Fibroblast of skin of left biceps (primary cell): Measurements from ENCODE around the gene SFI1.
A peak's percentile ranks its signal among the peaks of the same experiment; 100 is the strongest.
"Not testable (repeated sequence)": the region's sequence is repeated elsewhere in the genome, so short reads cannot be mapped to it uniquely, and the experiment has no call there.

Experiments used
- DNase-seq, 2 experiments: peaks; one replicate each; pipeline ENCODE4 v3.0.0-alpha.2; 2013; ENCODE audit warnings: low read depth in 2 of 2

Gene SFI1, protein sequence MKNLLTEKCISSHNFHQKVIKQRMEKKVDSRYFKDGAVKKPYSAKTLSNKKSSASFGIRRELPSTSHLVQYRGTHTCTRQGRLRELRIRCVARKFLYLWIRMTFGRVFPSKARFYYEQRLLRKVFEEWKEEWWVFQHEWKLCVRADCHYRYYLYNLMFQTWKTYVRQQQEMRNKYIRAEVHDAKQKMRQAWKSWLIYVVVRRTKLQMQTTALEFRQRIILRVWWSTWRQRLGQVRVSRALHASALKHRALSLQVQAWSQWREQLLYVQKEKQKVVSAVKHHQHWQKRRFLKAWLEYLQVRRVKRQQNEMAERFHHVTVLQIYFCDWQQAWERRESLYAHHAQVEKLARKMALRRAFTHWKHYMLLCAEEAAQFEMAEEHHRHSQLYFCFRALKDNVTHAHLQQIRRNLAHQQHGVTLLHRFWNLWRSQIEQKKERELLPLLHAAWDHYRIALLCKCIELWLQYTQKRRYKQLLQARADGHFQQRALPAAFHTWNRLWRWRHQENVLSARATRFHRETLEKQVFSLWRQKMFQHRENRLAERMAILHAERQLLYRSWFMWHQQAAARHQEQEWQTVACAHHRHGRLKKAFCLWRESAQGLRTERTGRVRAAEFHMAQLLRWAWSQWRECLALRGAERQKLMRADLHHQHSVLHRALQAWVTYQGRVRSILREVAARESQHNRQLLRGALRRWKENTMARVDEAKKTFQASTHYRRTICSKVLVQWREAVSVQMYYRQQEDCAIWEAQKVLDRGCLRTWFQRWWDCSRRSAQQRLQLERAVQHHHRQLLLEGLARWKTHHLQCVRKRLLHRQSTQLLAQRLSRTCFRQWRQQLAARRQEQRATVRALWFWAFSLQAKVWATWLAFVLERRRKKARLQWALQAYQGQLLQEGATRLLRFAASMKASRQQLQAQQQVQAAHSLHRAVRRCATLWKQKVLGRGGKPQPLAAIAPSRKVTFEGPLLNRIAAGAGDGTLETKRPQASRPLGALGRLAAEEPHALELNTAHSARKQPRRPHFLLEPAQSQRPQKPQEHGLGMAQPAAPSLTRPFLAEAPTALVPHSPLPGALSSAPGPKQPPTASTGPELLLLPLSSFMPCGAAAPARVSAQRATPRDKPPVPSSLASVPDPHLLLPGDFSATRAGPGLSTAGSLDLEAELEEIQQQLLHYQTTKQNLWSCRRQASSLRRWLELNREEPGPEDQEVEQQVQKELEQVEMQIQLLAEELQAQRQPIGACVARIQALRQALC

DNA sequence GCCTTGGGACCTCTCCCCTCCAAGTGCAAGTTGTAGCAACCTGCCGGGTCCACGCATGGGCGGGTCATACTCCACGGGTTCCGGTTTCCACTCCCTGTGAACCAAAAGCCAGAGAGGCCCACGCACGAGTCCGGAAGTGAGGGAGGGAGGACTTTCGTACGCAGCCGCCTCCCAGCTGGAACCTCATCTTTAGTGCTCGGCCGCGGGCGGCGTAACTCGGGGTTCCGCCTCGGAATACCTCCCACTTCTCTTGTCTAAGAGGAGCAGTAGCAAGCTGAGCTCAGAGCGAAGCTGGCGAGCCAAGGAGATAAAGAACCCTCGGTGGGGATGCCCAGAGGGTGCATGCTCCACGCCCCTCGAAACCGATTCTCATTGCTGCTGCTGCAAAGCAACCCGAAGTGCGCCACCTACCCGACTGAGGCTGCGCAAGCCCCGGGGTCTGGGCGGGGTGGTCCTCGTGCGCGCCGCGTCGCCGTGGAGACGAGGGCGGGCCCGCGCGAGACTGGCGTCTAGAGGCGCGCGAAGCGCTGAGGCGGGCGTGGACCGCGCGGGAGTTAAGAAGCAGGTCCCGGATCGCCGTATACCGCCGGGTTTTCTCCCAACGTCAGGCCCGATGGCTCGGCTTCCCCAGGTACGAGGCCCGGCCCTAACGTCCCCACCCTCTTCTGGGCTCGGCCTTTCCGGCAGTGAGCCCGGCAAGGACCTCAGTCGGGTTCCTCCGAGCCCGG, at the start of gene SFI1:
SFI1 (plus strand) TSS at position 530 of the 728 bp plus-strand sequence. CDS start 11,749 bp downstream, outside the sequence.
- DNase-seq: peak; percentile 65 to 66

DNA sequence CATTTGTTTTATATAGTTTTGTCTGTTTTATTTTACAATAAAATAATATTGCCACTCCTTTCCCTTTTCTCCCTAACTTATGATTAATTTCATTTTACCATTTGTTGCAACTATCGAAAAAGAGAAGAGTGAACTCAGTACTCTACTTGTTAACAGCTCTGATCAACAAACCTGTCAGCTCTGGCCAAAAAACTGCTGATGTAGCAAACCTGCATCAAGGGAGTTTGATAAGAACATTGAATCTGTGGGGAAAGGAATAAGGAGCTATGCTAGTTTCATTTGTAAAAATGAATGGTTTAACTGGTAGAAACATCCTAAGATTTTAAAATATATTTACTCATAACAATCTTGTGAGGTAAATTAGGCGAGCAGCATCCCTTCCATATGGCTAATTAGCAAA, 49.6 kb upstream of the SFI1 start:
- no peak for DNase-seq

DNA sequence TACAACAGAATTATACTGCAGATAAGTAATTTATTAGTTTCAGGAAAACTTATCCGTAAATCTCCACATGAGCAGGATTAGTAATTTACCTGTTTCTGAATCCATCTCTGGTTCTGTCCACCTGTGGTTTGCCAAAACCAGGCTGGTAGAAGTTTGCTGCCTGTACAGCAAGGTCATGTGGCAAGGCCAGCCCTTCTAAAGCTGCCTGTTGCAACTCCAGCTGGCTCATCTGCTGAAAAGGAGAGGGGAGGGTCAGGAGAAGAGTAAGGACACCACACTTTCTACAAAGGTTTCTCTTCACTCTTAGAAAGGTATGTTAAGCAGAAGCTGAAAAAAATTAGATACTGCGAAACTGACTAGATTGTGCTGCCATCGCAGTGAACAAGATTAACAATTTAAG, 49.0 kb upstream of the SFI1 start:
- no peak for DNase-seq

DNA sequence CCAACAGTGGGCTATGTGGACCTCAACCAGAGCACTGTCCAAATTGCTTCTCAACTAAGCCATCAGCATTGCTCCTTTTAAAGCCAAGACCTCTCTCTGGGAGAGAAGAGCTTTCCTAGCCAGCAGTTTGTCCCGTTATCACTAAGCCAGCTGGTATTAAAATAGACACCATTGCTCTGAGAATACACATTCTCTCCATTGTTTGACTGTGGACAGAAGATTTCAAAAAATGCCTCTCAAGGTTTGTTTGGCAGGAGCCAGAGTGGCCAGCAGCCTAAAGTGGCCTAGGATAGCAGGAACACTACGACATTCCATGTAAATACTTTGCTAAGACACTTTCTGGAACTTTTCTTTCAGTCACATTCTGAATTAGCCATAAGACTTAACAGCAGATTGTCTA, 48.0 kb upstream of the SFI1 start:
- DNase-seq: no peak

DNA sequence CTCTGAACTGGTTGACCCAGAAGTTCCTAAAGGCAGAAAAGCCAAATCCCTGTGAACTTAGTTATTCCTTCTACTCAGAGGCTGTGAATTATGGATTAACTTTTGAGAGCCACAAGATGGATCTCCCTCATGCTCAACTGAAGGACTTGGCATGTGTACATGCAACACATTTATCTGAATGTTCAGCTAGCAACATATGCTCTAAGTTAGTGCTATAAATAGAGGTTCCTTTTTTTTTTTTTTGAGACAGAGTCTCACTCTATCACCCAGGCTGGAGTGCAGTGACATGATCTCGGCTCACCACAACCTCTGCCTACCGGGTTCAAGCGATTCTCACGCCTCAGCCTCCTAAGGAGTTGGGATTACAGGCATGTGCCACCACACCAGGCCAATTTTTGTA, 46.8 kb upstream of the SFI1 start:
- no peak for DNase-seq

DNA sequence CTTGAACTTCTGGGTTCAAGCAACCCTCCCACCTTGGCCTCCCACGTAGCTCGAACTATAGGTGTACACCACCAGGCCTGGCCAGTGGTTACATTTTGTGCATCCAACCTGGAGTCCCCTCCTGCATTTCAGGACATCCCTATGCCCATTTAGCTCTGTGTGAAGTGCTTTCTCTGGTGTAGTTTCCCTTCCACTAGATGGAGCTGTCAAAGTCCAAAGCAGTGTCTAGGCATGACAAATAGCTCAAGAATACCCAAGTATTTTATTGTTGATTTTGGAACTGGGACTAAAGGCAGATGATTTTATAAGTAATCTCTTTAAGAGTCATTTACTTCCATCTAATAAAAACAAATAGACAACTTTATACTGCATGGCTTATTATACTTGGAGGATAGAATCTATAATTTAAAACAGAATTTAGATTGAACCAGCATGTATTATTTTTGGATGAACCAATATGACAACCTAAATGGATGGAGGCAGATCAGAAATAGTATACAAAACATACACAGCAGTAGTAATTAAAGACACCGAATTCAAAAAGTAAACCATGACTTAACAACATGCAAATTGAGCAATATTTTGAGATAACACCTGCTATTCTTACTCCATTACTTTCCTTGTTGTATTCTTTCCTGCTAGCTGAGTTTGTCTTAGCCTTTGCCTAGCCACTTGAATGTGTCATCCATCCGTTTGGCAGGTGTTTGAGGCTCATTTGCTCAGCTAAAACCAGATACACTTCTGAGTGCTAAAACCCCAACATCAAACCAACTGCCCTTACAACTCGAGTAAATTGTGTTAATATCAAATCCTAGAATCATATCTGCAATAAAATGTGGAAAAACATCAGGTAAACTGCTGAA, 44.4 kb upstream of the SFI1 start:
- DNase-seq: peak; percentile 6 to 9

DNA sequence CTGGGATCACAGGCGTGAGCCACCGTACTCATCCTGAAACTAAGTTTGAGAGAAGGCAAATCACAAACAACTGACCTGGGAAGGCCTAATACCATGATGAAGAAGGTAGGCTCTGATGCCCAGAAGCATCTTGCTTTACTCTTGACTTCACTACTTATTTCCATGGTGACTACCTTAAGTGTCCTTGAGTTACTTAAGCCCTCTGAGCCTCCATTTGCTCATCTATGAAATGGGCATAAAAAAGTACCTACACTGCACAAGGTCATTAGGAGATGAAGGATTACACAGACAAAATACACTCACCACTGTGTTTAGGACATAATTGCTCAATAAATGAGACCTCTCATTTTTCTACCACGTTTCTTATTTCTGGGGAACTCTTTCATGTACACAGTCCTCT, 34.6 kb upstream of the SFI1 start:
- DNase-seq: no peak

DNA sequence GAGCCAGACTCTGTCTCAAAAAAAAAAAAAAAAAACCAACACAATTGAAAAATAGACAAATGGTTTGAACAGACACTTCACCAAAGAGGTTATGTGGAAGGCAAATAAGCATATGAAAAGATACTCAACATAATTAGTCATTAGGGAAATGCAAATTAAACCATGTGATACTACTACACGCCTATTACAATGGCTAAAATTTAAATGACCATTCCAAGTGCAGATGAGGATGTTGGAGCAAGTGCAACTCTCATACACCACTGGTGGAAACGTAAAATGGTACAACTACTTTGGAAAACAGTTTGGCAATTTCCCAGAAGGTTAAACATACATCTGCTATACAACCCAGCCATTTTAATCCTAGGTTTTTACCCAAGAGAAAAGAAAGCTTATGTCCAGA, 31.0 kb upstream of the SFI1 start:
- DNase-seq: no peak

DNA sequence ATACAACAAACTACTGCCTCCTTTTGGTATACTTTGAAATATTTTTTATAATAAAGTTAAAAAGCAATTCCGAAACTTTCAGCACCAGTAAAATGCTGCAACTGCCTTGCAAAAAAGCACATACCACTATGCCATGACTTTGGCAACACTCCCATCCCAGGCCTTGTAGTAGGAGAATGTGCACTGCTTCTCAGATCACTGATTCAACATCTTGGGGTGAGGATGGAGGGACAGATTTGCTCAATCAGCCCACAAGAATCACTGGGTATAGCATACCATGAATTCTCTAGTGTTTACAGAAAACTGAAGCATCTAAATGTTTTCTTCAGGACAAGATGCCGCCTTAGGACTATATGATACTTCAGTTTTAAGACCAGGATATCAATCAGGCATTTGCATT, 21.6 kb upstream of the SFI1 start:
- DNase-seq: peak; percentile 55 to 66

DNA sequence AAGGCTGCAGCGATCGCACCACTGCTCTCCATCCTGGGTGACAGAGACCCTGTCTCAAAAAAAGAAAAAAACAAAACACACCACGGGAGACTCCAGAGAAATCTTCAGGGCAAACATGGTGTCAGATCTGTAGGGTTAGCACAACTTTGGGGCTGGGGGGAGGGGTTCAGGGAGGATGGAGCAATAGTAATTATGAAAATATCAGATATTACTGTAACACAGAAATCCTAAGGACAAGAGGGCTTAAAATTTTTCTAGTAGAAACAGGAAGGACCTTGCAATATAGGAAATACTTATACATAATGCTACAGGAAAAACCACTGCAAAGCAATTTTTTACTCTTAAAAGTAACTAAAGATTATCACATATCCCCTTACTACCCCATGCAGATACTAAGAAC, 20.5 kb upstream of the SFI1 start:
- no peak for DNase-seq

DNA sequence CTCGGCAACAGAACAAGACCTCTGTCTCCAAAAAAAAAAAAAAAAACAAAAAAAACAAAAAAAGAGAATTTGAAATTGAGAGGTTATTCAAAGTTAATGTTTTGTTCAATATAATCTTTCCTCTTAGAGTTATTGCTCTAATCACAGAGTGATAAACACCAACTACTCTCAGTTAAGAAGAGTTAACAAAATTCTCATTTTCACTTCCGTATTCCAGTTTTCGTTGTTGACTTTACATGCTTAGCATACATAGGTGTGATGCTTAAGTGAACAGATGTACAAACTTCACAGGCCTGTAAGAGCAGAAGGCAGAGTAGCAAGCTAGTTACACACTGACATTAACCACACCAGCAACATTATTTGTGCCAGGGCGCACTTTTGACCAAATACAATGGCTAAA, 19.0 kb upstream of the SFI1 start:
- no peak for DNase-seq

DNA sequence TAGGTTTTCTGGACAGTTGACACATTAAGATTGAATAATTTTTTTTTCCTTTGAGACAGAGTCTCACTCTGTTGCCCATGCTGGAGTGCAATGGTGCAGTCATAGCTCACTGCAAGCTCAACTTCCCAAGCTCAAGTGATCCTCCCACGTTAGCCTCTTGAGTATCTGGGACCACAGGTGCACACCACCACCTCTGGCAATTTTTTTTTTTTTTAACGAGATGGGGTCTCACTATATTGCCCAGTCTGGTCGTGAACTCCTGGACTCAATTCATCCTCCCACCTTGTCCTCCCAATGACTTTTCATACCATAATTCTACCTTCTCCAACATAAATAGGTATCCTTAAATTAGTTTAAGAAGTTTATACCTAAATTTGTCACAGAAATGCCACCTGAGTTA, 15.2 kb upstream of the SFI1 start:
- DNase-seq: no peak

DNA sequence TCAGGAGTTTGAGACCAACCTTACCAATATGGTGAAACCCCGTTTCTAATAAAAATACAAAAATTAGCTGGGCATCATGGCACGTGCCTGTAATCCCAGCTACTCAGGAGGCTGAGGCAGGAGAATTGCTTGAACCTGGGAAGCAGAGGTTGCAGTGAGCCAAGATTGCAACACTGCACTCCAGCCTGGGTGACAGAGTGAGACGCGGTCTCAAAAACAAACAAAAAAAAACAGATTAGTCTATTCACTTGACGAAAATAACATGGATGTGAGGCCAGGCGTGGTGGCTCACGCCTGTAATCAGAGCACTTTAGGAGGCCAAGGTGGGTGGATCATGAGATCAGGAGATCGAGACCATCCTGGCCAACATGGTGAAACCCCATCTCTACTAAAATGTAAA, 13.9 kb upstream of the SFI1 start:
- DNase-seq: not testable (repeated sequence)

DNA sequence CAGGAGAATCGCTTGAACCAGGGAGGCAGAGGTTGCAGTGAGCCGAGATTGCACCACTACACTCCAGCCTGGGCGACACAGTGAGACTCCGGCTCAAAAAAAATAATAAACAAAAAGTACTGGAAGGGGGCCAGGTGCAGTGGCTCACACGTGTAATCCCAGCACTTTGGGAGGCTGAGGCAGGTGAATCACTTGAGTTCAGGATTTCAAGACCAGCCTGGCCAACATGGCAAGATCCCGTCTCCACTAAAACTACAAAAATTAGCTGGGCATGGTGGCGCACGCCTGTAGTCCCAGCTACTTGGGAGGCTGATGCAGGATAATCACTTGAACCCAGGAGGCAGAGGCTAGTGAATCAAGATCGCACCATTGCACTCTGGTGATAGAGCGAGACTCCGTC, 10.0 kb upstream of the SFI1 start:
- DNase-seq: not testable (repeated sequence)

DNA sequence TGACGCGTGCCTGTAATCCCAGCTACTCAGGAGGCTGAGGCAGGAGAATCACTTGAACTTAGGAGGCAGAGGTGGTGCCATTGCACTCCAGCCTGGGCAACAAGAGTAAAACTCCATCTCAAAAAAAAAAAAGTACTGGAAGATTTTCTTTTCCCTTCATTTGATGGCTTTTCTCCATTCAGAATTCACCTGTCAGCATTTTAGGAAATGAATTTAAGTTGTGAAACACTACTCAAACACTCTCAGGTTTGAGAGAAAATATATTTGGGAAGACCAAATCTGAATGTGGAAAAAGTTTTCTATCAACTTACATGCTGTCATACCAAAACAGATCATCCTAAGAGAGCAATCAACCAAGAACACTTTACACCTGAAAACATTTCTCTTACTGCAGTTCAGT, 9.4 kb upstream of the SFI1 start:
- no peak for DNase-seq

DNA sequence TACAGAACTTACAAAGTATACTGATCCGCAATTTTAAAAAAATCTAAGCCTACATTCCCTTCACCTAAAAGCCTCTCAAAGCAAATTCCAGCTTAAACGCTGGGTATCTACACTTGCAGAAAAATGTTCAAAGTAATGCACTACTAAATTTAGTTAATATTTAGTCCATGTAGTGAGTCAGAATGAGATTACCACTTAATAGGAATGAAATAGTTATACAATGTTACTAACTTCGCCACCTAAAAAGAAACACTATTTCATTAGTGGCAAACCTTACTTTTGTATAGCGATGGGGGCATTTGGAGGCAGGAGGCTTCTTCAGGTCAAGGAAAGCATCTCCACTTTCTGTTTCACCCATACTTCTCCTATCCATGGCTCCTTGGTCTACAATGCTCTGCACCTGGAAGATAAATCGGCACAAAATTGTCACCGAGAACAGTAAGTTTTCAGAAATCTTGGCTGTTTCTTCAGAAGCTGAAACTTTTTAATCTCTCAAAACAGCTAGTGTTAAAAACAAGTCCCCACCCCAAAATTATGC, 7.9 kb upstream of the SFI1 start:
- DNase-seq: no peak

DNA sequence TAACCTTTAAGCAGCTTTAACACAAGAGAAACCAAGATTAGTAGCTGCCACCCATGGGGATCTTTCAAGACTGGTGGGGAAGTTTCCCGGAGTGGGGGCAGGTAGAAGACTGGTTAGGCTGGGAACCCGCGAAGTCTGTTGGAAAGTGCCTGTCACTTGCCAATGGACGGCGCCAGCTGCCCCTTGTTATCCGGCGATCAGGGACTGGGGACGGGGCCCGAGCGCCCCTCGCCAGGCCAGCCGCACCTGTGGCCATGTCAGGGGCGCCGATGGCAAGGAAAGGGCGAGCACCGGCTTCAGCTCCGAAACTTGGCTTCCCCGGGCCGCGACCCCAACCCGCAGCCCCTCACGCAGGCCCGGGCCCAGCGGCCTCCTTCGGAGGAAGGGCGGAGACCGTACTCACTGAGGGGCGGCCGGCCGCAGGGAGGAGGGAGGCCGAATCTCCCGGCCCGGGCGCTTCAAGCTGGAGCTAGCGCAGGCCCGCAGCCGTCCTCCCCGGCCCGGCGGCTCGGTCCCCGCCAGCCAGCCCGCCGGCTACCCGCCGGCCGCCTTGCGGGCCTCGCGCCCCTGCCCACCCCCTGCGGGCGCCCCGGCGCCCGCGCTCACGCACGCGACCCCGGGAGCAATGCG, 7.2 kb upstream of the SFI1 start:
- no peak for DNase-seq

DNA sequence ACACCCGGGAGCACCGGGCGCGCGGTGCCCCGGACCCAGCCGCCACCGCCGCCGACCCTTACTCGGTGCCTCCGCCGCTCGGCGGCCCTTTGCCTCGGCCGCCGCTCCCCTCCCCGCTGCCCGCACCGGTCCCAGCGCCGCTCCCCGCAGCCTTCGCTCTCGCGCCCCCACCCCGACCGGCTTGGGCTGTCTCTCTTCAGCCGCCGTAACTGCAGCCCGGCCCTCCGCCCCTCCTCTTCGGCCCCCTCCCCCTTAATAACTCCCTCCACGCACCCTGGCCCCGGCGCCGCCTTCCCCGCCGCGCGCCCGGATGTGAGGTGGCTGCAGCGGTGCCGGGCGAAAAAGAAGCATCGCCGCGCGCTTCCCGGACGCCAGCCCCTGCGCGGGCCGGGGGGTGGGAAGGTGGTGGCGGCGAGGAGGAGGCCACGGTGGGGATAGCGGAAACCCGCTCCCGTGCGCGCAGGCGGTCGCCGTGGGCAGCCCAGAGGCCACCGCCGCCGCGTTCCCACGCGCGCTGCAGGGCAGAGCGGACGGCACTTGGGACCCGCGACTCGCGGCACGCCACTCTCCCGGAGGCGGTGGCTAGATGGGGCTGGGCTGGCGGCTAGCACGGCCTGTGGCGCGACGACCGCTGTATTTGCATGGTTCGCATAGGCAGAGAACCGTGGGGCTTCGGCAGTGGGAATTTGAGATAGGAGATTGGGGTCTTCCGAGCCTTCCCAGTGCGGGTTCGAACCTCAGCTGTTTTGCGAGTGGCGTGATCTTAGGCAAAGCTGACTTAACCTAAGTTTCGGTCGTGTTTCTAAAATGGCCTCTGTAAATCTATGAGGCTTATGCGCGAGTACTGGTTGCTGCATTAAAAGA, 6.5 kb upstream of the SFI1 start, which contains the start of gene EIF4ENIF1:
EIF4ENIF1 (minus strand) TSS at position 211 of the 864 bp plus-strand sequence. CDS start 1,124 bp downstream, outside the sequence.
- peak; percentile 70 to 71 for DNase-seq

DNA sequence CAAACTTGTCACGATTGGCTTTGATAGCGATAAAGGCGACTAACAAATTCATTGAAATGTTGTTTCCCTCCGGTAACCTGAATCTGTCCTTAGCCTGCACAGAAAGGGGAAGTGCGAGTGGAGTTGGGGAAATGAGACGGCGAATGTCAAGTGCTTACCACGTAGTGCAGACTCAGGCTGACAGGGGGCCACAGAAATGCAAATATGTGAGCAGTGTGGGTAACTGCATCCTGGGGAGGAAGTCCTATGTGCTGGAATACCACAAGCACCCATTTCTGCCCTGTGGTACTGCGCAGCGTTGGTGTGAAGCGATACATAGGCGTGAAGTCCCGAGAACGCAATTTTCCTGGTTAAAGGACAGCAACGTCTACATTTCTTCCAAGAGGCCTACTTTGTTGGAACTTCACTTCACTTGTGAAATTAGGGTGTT, 5.8 kb upstream of the SFI1 start:
- peak; percentile 13 to 15 for DNase-seq
